HG03378 (cell line): ENCODE data around the gene VCAN.

Experiments
- ATAC-seq: cut with Tn5 transposase; IDR thresholded peaks from one replicate; pipeline ENCODE4 v1.9.1; 2021; ENCODE audit warnings: mild to moderate bottlenecking, moderate library complexity; ENCODE audit not compliant: unreplicated experiment

VCAN gene

DNA sequence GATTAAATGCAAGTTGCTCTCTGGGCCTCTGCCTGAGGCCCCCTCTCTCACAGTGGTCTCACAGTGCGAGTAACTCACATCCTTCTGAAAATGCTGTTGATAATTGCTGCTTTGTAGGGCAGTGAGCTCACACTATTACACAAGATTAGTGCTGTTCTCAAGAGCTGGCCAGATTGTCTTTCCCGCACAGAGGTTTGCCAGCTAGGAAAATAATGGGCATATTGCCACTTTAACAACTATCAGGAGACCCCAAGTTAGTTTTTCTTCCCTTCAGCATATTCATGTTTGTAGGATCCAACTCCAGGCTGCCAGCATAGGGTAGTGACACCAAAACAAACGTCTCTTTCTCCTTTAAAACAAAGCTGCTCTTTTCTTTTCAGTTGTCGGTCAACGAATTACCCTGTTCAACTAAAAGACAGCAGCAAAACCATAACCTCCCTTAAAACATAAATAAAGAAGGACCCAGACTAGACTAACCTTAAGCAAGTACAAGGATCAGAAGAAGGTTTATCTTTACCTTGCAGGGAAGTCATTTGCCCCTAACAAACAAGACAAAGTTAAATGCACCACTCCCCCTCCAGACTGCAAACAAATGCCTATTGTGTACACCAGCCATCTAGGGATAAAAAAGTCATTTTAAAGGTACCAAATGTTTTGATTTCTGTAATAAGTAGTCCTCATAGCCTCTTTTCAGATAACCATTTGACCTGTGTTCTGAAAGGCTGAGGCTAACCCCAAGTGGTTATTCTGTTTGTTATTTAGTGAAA lies 91.4 kb downstream of the VCAN start:
- no peak for ATAC-seq

DNA sequence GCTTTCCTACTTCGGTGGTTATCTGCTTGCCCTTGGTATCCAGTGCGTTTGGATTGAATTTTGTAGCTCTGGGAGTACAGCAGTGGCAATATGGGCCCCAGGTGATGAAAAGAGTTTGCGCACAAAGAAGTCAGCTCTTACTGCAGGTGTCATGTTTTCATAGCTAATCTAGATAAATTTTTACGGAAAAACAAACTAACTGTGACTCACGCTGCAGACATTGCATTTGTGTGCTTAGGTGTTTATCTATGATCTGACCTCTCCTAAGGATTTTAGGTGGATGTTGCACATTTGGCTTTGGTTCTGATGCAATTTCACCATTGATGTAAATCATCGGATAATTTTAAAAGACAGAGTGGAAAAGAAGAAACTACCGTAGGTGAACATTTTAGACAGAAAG lies 92.1 kb downstream of the VCAN start:
- ATAC-seq: no peak

DNA sequence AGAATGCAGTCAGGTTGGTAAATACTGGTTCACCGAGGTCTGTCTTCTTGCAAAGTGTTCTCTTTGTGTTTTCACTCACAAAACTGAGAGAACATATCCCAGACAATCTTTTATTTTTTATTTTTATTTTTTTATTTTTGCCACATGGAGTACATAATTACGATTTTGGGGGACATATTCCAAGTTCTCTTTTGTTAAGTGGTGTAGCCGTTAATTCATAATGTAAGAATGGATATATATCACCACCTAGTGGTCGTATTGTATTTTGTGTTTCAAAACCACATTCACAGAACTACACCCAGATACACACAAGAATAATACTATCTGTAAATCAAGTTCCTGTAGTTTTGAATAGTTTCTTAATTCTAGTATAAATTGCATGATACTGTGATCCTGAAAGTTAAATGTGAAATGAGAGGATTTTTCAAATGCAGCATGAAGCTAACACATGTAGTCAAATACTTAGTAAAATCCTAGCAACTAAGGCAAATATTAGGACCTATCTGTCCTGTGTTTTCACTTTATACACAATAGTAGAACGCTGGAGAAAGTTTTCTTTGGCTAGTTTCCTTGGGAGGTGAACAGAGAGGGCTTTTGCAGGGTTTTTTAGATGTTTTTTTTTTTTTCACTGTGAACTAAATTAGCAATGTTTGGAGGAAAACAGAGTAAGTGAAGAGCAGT lies 92.7 kb downstream of the VCAN start:
- peak; percentile 71 for ATAC-seq

DNA sequence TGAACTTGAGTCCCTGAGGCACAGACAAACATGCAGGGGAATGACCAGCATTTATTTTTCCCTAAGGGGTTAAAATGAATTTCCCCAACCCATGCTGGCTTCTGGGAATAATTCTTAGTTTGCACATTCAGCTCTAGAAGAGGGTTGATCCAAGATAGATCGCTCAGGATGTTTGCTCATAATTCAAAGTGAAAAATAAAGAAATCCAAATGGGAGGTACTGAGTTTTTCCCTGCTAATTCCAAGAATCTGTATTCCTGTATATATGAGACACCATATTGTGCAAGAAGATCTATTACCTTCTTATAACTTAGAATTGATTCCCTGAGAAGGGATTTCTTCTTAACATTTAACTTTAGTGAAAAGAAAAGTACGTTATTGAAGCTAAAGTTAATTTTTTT lies 96.2 kb downstream of the VCAN start:
- ATAC-seq: no peak

DNA sequence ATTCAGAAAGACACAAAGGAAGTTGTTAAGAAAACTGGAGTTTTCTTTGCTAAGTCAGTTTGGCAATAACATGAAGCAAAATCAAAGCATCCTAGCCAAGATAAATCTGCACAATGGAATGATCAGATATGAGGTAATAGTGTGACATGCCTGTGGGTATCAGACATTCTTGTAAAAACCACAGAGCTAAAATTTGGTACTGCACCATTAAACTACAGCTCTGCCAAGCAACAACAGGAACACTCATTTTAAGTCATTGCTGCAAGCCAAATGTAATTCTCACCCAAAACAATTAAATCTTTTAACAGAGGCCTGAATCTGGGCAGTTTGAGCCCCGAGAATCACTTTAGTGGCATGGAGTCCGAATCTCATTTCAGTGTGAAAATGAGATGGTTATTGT lies 96.6 kb downstream of the VCAN start:
- no peak for ATAC-seq

DNA sequence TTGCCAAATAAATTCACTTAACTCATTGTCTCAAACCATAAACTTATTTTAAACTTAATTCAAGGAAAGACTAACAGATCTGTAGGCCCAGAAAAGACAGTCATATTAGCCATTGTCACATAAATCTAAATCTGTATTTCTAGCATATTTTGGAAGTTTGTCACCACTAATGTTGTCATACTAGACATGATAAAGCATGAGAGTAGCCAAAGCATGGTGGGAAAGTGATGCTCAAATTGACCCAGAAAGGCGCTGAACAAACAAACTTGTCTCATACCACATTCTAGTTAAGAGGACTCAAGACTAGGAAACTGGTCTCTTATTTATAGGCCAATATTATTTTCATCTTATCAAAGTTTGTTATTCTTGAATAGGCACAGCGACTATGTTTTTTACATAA lies 99.4 kb downstream of the VCAN start:
- no peak for ATAC-seq

DNA sequence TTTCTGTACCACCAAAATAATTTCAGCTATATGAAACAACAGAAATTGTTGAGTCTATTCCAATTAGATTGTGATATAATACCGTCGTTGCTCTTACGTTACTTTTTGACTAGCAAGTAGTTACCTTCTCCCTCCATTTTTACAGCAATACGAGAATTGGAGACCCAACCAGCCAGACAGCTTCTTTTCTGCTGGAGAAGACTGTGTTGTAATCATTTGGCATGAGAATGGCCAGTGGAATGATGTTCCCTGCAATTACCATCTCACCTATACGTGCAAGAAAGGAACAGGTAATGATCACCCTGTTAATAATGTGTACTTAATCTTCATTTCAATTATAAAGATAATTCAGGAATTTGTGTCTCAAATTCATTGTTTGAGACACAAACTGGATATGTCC lies 100.7 kb downstream of the VCAN start:
- ATAC-seq: no peak

DNA sequence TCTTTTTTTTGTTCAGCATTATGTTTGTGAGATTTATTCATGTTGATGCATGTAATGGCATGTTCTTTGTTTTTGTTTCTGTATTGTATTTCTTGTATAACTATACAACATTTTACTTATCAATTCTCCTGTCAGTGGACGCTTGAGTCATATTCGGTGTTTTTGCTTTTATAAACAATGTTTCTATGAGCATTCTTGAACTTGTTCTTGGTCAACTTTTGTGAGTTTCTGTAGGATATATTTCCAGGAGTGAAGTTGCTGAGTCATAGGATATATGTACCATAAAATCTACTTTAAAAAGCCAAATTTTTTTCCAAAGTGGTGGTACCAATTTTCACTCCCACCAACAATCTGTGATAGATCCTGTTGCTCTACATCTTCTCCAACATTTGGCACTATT lies 104.8 kb downstream of the VCAN start:
- ATAC-seq: no peak

DNA sequence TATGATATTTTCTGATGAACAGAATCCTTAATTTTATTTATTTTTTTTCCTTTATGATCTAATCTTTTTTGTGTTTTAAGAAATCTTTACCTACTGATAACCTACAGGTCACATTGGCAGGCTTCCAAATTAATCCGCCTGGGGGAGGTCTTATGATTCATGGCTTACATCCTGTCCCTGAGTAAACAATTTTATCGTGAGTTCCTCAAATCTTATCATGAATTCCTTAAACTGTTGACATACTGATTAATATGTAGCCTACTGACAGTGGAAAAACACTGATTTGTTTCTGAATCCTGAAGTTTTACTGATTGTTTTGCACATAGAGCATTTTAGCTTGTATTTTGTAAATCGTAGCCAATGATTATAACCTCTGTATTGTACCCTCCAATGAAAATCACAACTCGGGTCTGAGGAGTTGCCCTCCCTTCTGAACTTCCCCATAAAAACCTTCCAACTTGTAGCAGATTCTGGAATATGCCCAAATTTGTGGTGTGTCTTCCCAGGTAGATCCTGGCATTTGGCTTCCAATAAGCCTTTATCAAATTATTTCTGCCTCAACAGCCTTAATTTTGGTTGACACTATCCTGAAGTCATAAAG lies 105.6 kb downstream of the VCAN start:
- ATAC-seq: no peak

DNA sequence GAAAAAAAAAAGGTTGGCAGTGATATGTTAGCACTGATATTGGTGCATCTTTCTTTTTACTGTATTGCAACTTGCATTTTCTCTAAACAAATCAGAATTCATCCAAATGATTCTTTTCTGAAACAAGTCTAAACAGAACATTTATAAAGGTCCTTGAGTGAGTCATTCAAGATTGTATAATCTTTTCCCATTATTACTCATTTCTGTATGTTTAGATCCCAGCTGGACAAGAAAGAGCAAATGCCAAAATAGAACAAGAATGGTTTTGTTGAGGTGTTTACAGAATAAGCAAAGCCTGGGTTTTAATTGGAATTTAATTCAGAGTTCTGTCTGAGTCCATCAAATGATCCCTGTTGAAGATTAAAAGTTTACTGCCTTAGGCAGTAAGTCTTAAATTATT lies 112.3 kb downstream of the VCAN start:
- ATAC-seq: no peak

DNA sequence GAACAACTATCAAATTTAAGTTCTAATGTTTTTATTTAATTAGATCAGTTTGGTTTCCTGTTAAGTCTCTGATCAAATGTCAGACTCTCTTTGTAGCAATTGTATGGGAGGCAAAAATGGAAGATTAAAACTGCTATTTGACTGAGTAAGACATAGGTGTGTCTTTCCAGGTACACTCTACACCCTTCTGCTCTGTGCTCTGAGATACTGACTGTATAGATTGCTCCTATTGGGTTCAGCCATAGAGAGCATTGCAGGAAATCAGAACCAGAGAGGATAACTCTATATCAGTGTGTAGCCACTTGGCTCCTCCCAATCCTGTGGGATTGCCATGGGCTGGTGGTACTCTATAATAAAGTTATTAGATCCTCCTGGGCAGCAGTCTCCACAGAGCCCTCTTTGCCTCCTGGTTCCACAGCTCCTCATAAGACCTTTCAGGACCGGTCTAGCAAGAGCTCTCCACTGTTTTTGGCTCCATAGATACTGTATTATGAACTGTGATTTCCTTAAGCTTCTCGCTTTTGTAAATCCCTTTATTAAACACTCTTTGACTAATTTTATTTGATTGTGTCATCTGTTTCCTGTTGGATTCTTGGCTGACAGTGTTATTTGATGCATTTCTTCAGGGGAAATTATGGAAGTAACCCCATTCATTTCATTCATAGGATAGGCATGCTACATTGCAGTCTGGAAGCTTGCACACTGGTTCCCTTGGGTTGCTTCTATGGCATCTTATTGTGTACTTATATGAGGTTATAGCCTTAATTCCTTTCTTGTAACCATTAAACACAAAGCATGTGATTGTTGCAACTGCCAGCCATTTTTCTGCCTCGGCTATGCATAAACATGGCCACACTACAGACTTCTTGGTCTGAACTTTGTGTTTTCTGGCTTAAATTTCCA lies 115.6 kb downstream of the VCAN start:
- ATAC-seq: no peak

DNA sequence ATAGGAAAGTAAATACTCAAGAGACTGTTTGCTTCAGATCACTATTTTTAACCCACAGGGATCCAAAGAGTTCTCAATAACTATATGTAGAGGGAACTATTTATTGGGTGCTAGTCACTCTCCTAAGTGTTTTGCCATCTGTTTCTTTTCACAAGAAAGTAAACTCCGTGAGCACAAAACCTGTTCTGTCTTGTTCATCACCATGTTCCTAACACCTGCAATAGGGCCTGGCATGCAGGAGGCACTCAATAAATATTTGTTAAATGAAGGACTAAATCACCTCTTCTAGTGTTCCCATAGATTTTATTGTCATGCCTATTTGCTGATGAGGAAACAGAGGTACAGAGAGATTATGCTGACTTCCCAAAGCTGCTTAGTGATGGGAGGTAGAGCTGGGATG lies 118.2 kb downstream of the VCAN start:
- ATAC-seq: no peak

DNA sequence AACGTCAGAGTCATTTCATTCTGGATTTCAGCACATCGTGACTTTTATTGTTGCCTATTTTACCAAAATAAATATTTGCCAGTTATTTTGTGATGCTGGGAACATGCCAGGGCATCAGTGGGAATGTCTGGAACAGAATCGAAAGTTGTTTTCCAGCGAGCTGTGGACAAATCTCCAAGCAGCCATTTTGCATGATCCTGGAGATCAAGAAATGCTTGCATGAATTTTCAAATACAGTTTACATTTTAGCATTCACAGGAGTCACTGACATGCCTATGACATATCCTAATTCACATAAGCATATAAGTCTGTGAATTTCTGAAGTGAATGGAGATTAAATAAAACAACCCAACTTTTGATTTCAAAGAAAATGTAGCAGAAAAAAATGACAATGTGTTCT lies 119.4 kb downstream of the VCAN start:
- ATAC-seq: no peak

DNA sequence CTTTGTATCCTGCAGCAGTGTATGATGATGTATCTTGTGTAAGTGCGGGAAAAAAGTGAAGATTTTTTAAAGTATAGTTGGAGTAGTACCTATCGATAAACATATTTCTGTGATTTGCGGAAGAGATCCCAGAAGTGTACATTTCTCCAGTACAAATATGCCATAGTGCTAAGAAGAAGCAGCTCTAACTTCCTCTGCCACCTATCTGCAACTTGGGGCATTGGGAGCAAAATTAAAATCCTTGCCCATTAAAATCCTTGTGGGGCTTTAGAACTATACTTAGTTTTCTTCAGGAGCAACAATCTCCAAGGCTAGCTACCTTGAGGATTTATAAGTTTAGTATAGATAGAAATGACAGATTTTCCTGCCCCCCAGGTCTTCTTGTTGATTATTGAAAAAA lies 123.7 kb downstream of the VCAN start:
- no peak for ATAC-seq

DNA sequence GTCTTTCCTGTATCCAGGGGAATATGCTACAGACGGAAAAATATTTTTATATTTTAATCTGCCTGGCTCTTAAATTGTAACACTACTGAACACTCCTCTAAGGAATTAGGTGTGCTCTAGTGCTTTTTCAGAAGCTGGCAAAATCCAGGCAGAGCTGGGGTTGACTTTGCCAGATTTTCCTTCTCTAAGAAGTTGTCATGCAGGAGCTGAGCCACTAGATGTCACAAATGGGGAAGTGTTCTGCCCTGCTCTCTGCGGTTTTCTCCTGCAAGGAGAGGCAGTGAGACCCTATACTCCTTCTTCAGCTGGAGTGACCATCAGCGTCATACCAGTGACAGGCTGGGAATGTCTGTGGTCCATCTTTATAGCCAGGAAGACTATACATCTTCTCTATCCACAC lies 136.6 kb downstream of the VCAN start:
- ATAC-seq: no peak

DNA sequence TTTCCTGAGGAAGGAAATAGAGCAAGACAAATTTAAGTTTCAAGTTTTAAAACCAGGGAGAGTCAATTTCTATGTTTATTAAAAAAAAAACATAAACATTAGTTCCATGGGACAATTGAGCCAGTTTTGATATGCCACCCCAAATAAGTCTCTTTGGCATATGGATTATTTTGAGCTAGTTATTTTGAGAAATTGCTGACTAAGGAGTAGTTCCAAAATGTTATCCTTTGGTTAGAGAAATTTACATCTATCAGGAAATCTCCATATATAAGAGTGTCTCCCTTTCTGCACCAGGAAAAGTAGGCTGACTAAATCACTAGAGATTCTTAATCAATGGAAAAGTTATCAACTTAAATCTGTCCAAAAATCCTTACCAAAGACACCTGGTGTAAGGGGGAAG lies 143.3 kb downstream of the VCAN start:
- ATAC-seq: no peak

DNA sequence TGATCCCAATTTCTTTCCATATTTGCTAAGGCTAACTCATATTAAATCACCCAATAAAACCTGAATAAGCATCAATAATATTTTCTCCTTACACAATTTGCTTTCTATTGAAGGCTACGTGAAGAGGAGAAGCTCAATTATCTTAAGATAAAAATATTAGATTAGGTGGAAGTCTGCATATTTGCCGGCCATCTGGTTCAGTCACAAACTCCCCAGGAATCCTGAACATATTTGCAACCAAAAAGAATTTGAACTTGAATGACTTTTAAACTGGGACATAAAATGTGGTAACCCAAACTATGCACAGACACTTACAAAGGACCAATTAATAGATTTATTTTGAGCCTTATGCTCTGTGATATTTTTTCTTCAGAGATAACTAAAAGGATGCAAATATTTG lies 156.8 kb downstream of the VCAN start:
- no peak for ATAC-seq
